Astrocyte of the cerebellum (primary cell): Measurements from ENCODE around the gene NAA35.

Experiments used
- DNase-seq: peaks from one replicate; pipeline ENCODE4 v3.0.0-alpha.2; 2011; ENCODE audit warnings: low read depth
- H3K4me3 ChIP-seq: 2 replicates; pipeline ENCODE4 v1.5.1; 2011; ENCODE audit warnings: mild to moderate bottlenecking, low read depth, low read length, moderate library complexity
- CTCF ChIP-seq: IDR thresholded peaks from 2 replicates; pipeline ENCODE4 v1.5.1; 2012; ENCODE audit warnings: low read length, low read depth, moderate library complexity, mild to moderate bottlenecking; ENCODE audit errors: missing control alignments
- in situ Hi-C: cut with HindIII; loops from 2 replicates; pipeline ENCODE4 v1.10.0; 2017; ENCODE audit warnings: low sequenced_read_pairs

The NAA35 gene

GRCh38 chr9:85942913-85943709 lies 2.2 kb downstream of the NAA35 start:
- DNase-seq = no peak
- H3K4me3 ChIP-seq = no peak overlapping the region
- TF ChIP-seq CTCF = no peak
- in situ Hi-C loops = no loop called here

- in situ Hi-C loops = no loop called here
- no peak for TF ChIP-seq CTCF
- no peak overlapping the region for H3K4me3 ChIP-seq
Measured at GRCh38 chr9:85943757-85944430, 2.9 kb downstream of the NAA35 start.

GRCh38 chr9:85944672-85945071 lies 3.7 kb downstream of the NAA35 start:
- in situ Hi-C loops = no loop called here
- TF ChIP-seq CTCF = no peak
- no peak overlapping the region for H3K4me3 ChIP-seq
- DNase-seq = no peak

More at GRCh38 chr9:85943757-85944430, 2.9 kb downstream of the NAA35 start:
- DNase-seq = no peak

- TF ChIP-seq CTCF = no peak
- in situ Hi-C loops = no loop called here
- no peak for DNase-seq
- no peak overlapping the region for H3K4me3 ChIP-seq
Measured at GRCh38 chr9:85949586-85950335, 8.8 kb downstream of the NAA35 start.

- no peak for DNase-seq
- in situ Hi-C loops = no loop called here
- no peak overlapping the region for H3K4me3 ChIP-seq
- no peak for TF ChIP-seq CTCF
Measured at GRCh38 chr9:85959955-85960354, 19.0 kb downstream of the NAA35 start.

- H3K4me3 ChIP-seq = no peak overlapping the region
- no peak for DNase-seq
- in situ Hi-C loops = no loop called here
- TF ChIP-seq CTCF = no peak
Measured at GRCh38 chr9:85960688-85961093, 19.7 kb downstream of the NAA35 start.
